IMR-90 (cell line): ENCODE measurements around the gene HS6ST3. TPM values are rescaled to one million over a fixed set of nuclear protein-coding genes. Genes with fewer than 3 reads are reported as not detected.

Experiments
- ATAC-seq: fragments of 200-7000 bp; cut with Tn5 transposase; 2 replicates; pipeline ENCODE4 v1.9.1; 2020; ENCODE audit warnings: low read depth, mild to moderate bottlenecking, moderate library complexity
- BruUV-seq: library from RNA; stranded (reverse); fragments of 400-500 nt; replicated peaks from 2 replicates; lab custom pipeline; 2021; lab: Mats Ljungman, UMichigan
- CTCF ChIA-PET: fragments of 300-600 bp; formaldehyde crosslinking; extraction: SDS; loops from one replicate; lab custom pipeline; 2021; ENCODE audit warnings: antibody characterized with exemption; lab: Yijun Ruan, JAX
- POLR2A ChIA-PET: fragments of 300-600 bp; sonication (Branson Sonifier 250); formaldehyde crosslinking; loops from one replicate; lab custom pipeline; 2022; ENCODE audit warnings: antibody characterized with exemption; ENCODE audit not compliant: unreplicated experiment; lab: Charles Lee
- DNase-seq: peaks from one replicate; pipeline ENCODE4 v3.0.0; 2013
- H2AFZ ChIP-seq: replicated peaks from 2 replicates; pipeline ENCODE3; 2013; ENCODE audit warnings: low read length, mild to moderate bottlenecking; ENCODE audit not compliant: poor library complexity
- H2AK5ac ChIP-seq: 2 replicates; pipeline ENCODE4 v1.6.1; 2013; ENCODE audit warnings: low read depth, low read length, inconsistent platforms
- H2AK9ac ChIP-seq: replicated peaks from 2 replicates; pipeline ENCODE3; 2013; ENCODE audit warnings: mild to moderate bottlenecking, low read depth, low read length, moderate library complexity; ENCODE audit not compliant: poor library complexity
- H2BK120ac ChIP-seq: 2 replicates; pipeline ENCODE4 v1.6.1; 2013; ENCODE audit warnings: low read depth, low read length, inconsistent platforms
- H2BK15ac ChIP-seq: 3 replicates; pipeline ENCODE4 v1.6.1; 2013; ENCODE audit warnings: low read depth, low read length, inconsistent platforms
- H2BK20ac ChIP-seq: 2 replicates; pipeline ENCODE4 v1.6.1; 2013; ENCODE audit warnings: low read depth, mild to moderate bottlenecking, inconsistent platforms, low read length, moderate library complexity
- H2BK5ac ChIP-seq: 2 replicates; pipeline ENCODE4 v1.6.1; 2013; ENCODE audit warnings: mild to moderate bottlenecking, low read depth, low read length, inconsistent platforms; ENCODE audit not compliant: poor library complexity, severe bottlenecking
- H3K14ac ChIP-seq: replicated peaks from 2 replicates; pipeline ENCODE4 v1.6.1; 2013; ENCODE audit warnings: low read depth, low read length, inconsistent platforms
- H3K18ac ChIP-seq: 2 replicates; pipeline ENCODE4 v1.6.1; 2013; ENCODE audit warnings: low read depth, low read length, control low read depth
- H3K23ac ChIP-seq: 2 replicates; pipeline ENCODE4 v1.6.1; 2013; ENCODE audit warnings: low read depth, low read length, inconsistent platforms
- H3K27ac ChIP-seq: 2 replicates; pipeline ENCODE4 v1.5.1; 2013; ENCODE audit warnings: mild to moderate bottlenecking, control low read depth, low read length; ENCODE audit not compliant: insufficient read depth
- H3K27me3 ChIP-seq: 2 replicates; pipeline ENCODE4 v1.6.1; 2013; ENCODE audit warnings: low read length; ENCODE audit not compliant: control insufficient read depth, insufficient read depth
- H3K36me3 ChIP-seq: 2 replicates; pipeline ENCODE4 v1.6.1; 2013; ENCODE audit warnings: low read length, mixed read lengths; ENCODE audit not compliant: control insufficient read depth, insufficient read depth
- H3K4ac ChIP-seq: 2 replicates; pipeline ENCODE4 v1.6.1; 2013; ENCODE audit warnings: low read depth, low read length, inconsistent platforms
- H3K4me1 ChIP-seq: 2 replicates; pipeline ENCODE4 v1.6.1; 2013; ENCODE audit warnings: low read length, mixed read lengths; ENCODE audit not compliant: control insufficient read depth, insufficient read depth
- H3K4me2 ChIP-seq: 2 replicates; pipeline ENCODE4 v1.6.1; 2013; ENCODE audit warnings: low read depth, mild to moderate bottlenecking, control low read depth, low read length, moderate library complexity
- H3K4me3 ChIP-seq: 2 replicates; pipeline ENCODE4 v1.5.1; 2013; ENCODE audit warnings: low read depth, mild to moderate bottlenecking, control low read depth, low read length, moderate library complexity; ENCODE audit not compliant: insufficient read depth
- H3K56ac ChIP-seq: 2 replicates; pipeline ENCODE4 v1.6.1; 2013; ENCODE audit warnings: low read length, inconsistent platforms; ENCODE audit not compliant: insufficient read depth; ENCODE audit errors: extremely low read depth
- H3K79me1 ChIP-seq, 2 experiments: 2 replicates each; pipeline ENCODE4 v1.6.1; 2013; ENCODE audit warnings: low read length in 2 of 2, inconsistent platforms in 1 of 2, low read depth in 1 of 2
- H3K9ac ChIP-seq: 2 replicates; pipeline ENCODE4 v1.6.1; 2013; ENCODE audit warnings: low read depth, low read length, control low read depth
- H3K9me1 ChIP-seq: 2 replicates; pipeline ENCODE4 v1.6.1; 2013; ENCODE audit warnings: low read length, inconsistent platforms; ENCODE audit not compliant: insufficient read depth
- H3K9me3 ChIP-seq: 2 replicates; pipeline ENCODE4 v1.6.1; 2013; ENCODE audit warnings: low read length; ENCODE audit not compliant: control insufficient read depth, insufficient read depth
- H4K20me1 ChIP-seq: 2 replicates; pipeline ENCODE4 v1.6.1; 2013; ENCODE audit warnings: low read length, inconsistent platforms; ENCODE audit not compliant: insufficient read depth
- H4K5ac ChIP-seq: 2 replicates; pipeline ENCODE4 v1.6.1; 2013; ENCODE audit warnings: mild to moderate bottlenecking, low read depth, low read length, control low read depth
- H4K8ac ChIP-seq, 2 experiments: 2 replicates each; pipeline ENCODE4 v1.6.1; 2013; ENCODE audit warnings: low read depth in 2 of 2, low read length in 2 of 2, control low read depth in 1 of 2, inconsistent platforms in 1 of 2
- H4K91ac ChIP-seq: 2 replicates; pipeline ENCODE4 v1.6.1; 2013; ENCODE audit warnings: low read depth, low read length, inconsistent platforms; ENCODE audit not compliant: insufficient read depth
- BHLHE40 ChIP-seq: fragments of 150-350 bp; IDR thresholded peaks from 2 replicates; pipeline ENCODE4 v1.6.1; 2016; ENCODE audit warnings: mild to moderate bottlenecking, low read depth, low read length
- CEBPB ChIP-seq: IDR thresholded peaks from 2 replicates; pipeline ENCODE4 v1.6.1; 2012; ENCODE audit warnings: low read depth, low read length, improper control_type of control experiment
- CHD1 ChIP-seq: IDR thresholded peaks from 2 replicates; pipeline ENCODE4 v1.6.1; 2012; ENCODE audit warnings: low read depth, low read length, improper control_type of control experiment
- CTCF ChIP-seq: conservative IDR thresholded peaks from 2 replicates; pipeline ENCODE4 v1.5.1; 2012; ENCODE audit warnings: mild to moderate bottlenecking, low read depth, low read length, improper control_type of control experiment
- ELK1 ChIP-seq: fragments of 150-350 bp; IDR thresholded peaks from 2 replicates; pipeline ENCODE4 v1.6.1; 2016; ENCODE audit warnings: low read depth, mild to moderate bottlenecking, low read length, moderate library complexity, borderline replicate concordance
- FOS ChIP-seq: fragments of 150-350 bp; IDR thresholded peaks from 2 replicates; pipeline ENCODE4 v1.6.1; 2016; ENCODE audit warnings: low read depth, low read length
- MAFK ChIP-seq: IDR thresholded peaks from 2 replicates; pipeline ENCODE4 v1.6.1; 2012; ENCODE audit warnings: low read depth, low read length, improper control_type of control experiment
- MAZ ChIP-seq: IDR thresholded peaks from 2 replicates; pipeline ENCODE4 v1.6.1; 2012; ENCODE audit warnings: low read depth, mild to moderate bottlenecking, low read length, improper control_type of control experiment, moderate library complexity, borderline replicate concordance
- MXI1 ChIP-seq: IDR thresholded peaks from 2 replicates; pipeline ENCODE4 v1.6.1; 2012; ENCODE audit warnings: low read depth, mild to moderate bottlenecking, low read length, moderate library complexity, borderline replicate concordance
- NFE2L2 ChIP-seq: fragments of 150-350 bp; IDR thresholded peaks from 2 replicates; pipeline ENCODE4 v1.6.1; 2016; ENCODE audit warnings: low read depth, mild to moderate bottlenecking, low read length
- POLR2A ChIP-seq: IDR thresholded peaks from 2 replicates; pipeline ENCODE4 v1.6.1; 2012; ENCODE audit warnings: mild to moderate bottlenecking, low read depth, low read length
- RAD21 ChIP-seq: IDR thresholded peaks from 2 replicates; pipeline ENCODE4 v1.6.1; 2012; ENCODE audit warnings: low read length, improper control_type of control experiment
- RCOR1 ChIP-seq: IDR thresholded peaks from 2 replicates; pipeline ENCODE4 v1.6.1; 2012; ENCODE audit warnings: mild to moderate bottlenecking, low read length, improper control_type of control experiment; ENCODE audit not compliant: insufficient replicate concordance
- RFX5 ChIP-seq: IDR thresholded peaks from 2 replicates; pipeline ENCODE4 v1.8.0; 2012; ENCODE audit warnings: low read depth, mild to moderate bottlenecking, low read length, moderate library complexity
- SMC3 ChIP-seq: fragments of 150-350 bp; IDR thresholded peaks from 2 replicates; pipeline ENCODE4 v1.6.1; 2016; ENCODE audit warnings: low read depth, mild to moderate bottlenecking, antibody characterized with exemption, low read length, moderate library complexity
- USF2 ChIP-seq: fragments of 150-350 bp; IDR thresholded peaks from 2 replicates; pipeline ENCODE4 v1.6.1; 2017; ENCODE audit warnings: mild to moderate bottlenecking, antibody characterized with exemption, low read length, low read depth
- WGBS, 2 experiments: methylation state at CpG; one replicate each; pipeline versions ENCODE4 v1.1.5 to v1.1.7; 2013; ENCODE audit warnings: missing lambda C conversion rate in 2 of 2; ENCODE audit not compliant: insufficient read length in 1 of 2; ENCODE audit errors: extremely low coverage in 2 of 2; 5-methylcytosine and 5-hydroxymethylcytosine counted together
- dilution Hi-C: fragments of 300-500 bp; cut with HindIII; formaldehyde crosslinking; loops from one replicate; pipeline ENCODE4 v1.14.3; 2018; ENCODE audit warnings: low sequenced_read_pairs; ENCODE audit not compliant: unreplicated experiment
- in situ Hi-C: fragments of 300-500 bp; cut with MboI; formaldehyde crosslinking; loops from 3 replicates; pipeline ENCODE4 v1.14.3; 2019; ENCODE audit warnings: low sequenced_read_pairs, inconsistent platforms, mixed read lengths
- intact Hi-C: fragments of 100-400 bp; cut with micrococcal nuclease; formaldehyde crosslinking; loops from 2 replicates; pipeline ENCODE4 v1.10.0; 2022
- polyA plus RNA-seq, 3 experiments: library from polyadenylated mRNA; depleted of rRNA; stranded (reverse); fragments of >200 nt; gene quantifications; 2 replicates each; pipeline ENCODE4 v1.2.3, GENCODE V29; 2012; ENCODE audit warnings: low replicate concordance in 1 of 3
- total RNA-seq: library from RNA; depleted of rRNA; stranded (reverse); fragments of >200 nt; gene quantifications from 2 replicates; pipeline ENCODE4 v1.2.3, GENCODE V29; 2012

The HS6ST3 gene
- total and polyA plus RNA-seq, 2 of the 4 experiments (the other 2 are of a cell fraction) = not detected

GRCh38 chr13:96809366-96810096 lies 719.6 kb downstream of the HS6ST3 start:
- Histone ChIP-seq H3K27me3 (no peaks in the 10 kb centered on the region), H3K9ac (no peak overlapping the region), H2BK120ac (no peak overlapping the region), H3K23ac (no peak overlapping the region), H2AK9ac (no peak overlapping the region), H4K91ac (no peak overlapping the region), H3K36me3 (no peaks in the 10 kb centered on the region), H4K5ac (no peak overlapping the region), H2AK5ac (no peak overlapping the region), H3K9me1 (no peaks in the 10 kb centered on the region), H4K20me1 (no peaks in the 10 kb centered on the region), H3K4me3 (no peak overlapping the region), H3K4me1 (no peaks in the 10 kb centered on the region), H2BK5ac (no peak overlapping the region), H3K4ac (no peak overlapping the region), H3K14ac (no peak overlapping the region), H3K79me1 (no peaks in the 10 kb centered on the region), H3K56ac (no peak overlapping the region), H3K18ac (no peak overlapping the region), H3K9me3 (no peaks in the 10 kb centered on the region), H2BK20ac (no peak overlapping the region), H4K8ac (no peak overlapping the region), H2BK15ac (no peak overlapping the region), H2AFZ (no peak overlapping the region), H3K27ac (no peak overlapping the region), H3K4me2 (no peak overlapping the region)
- WGBS, 2 experiments = no CpG with 5 or more reads among the region's 5 CpGs
- in situ Hi-C loops (loop anchor here (25.0 kb wide), 1 partner anchor 772 kb away; no protein-coding TSS in a partner anchor), intact Hi-C loops (no loop called here), dilution Hi-C loops (no loop called here)
- DNase-seq (no peak), ATAC-seq (no peak)
- no TSS peak for BruUV-seq
- CTCF ChIA-PET = no interaction called here
- POLR2A ChIA-PET = no interaction called here
- TF ChIP-seq RFX5 = no peak
- no peak for TF ChIP-seq RAD21
- no peak for TF ChIP-seq ELK1
- TF ChIP-seq BHLHE40 = no peak
- TF ChIP-seq SMC3 = no peak
- TF ChIP-seq USF2 = no peak
- TF ChIP-seq CTCF = no peak
- no peak for TF ChIP-seq CHD1
- TF ChIP-seq CEBPB = no peak
- no peak for TF ChIP-seq MAZ
- no peak for TF ChIP-seq FOS
- no peak for TF ChIP-seq MXI1
- no peak for TF ChIP-seq MAFK
- no peak for TF ChIP-seq RCOR1
- no peak for TF ChIP-seq NFE2L2
- no peak for TF ChIP-seq POLR2A
